CD4-positive, alpha-beta T cell (primary cell): Measurements from ENCODE around the gene GSTT4. TPM values are rescaled to one million over a fixed set of nuclear protein-coding genes. Genes with fewer than 3 reads are reported as not detected.

Source experiments
- ATAC-seq: fragments of 200-7000 bp; cut with Tn5 transposase; one replicate; pipeline ENCODE4 v1.10.0; 2022; ENCODE audit warnings: mild to moderate bottlenecking; ENCODE audit not compliant: poor library complexity
- CTCF ChIA-PET: fragments of 350-600 bp; sonication (Branson Sonifier 250); formaldehyde crosslinking; loops from one replicate; lab custom pipeline; 2021; ENCODE audit warnings: antibody characterized with exemption, inconsistent platforms; lab: Charles Lee
- POLR2A ChIA-PET: fragments of 350-600 bp; sonication (Branson Sonifier 250); formaldehyde crosslinking; loops from one replicate; lab custom pipeline; 2021; ENCODE audit warnings: antibody characterized with exemption, inconsistent platforms; lab: Charles Lee
- DNase-seq, 14 experiments: peaks; one replicate each; pipeline ENCODE4 v3.0.0-alpha.2; 2013 to 2020; ENCODE audit warnings: mixed read lengths in 2 of 14
- H3K27ac ChIP-seq, 2 donors: one replicate each; pipeline versions ENCODE4 v1.5.1 to v1.7.0; 2013; ENCODE audit warnings: low read length in 2 of 2, low read depth in 1 of 2, mild to moderate bottlenecking in 1 of 2
- H3K27me3 ChIP-seq, 2 experiments: 1 replicate in 1 of 2; 2 replicates in 1 of 2; pipeline versions ENCODE4 v1.6.1 to v1.7.0; 2013; ENCODE audit warnings: low read length in 2 of 2, control low read depth in 1 of 2, mild to moderate bottlenecking in 1 of 2, moderate library complexity in 1 of 2; ENCODE audit not compliant: insufficient read depth in 2 of 2, control insufficient read depth in 1 of 2
- H3K36me3 ChIP-seq: one replicate; pipeline ENCODE4 v1.6.1; 2013; ENCODE audit warnings: low read length, control low read depth; ENCODE audit not compliant: insufficient read depth
- H3K4me1 ChIP-seq: one replicate; pipeline ENCODE4 v1.6.1; 2013; ENCODE audit warnings: low read length, control low read depth; ENCODE audit not compliant: insufficient read depth
- H3K4me3 ChIP-seq: one replicate; pipeline ENCODE4 v1.5.1; 2013; ENCODE audit warnings: mild to moderate bottlenecking, low read length, moderate library complexity
- H3K9me3 ChIP-seq, 2 experiments: 1 replicate in 1 of 2; 2 replicates in 1 of 2; pipeline versions ENCODE4 v1.6.1 to v1.7.0; 2013; ENCODE audit warnings: low read length in 2 of 2, mild to moderate bottlenecking in 2 of 2, control low read depth in 1 of 2, moderate library complexity in 1 of 2; ENCODE audit not compliant: control insufficient read depth in 1 of 2, insufficient read depth in 1 of 2
- H3K27ac Mint-ChIP-seq: one replicate; pipeline ENCODE4 v1.8.0; 2020; ENCODE audit warnings: mixed read lengths
- H3K27me3 Mint-ChIP-seq: one replicate; pipeline ENCODE4 v1.8.0; 2021; ENCODE audit warnings: mixed read lengths
- H3K36me3 Mint-ChIP-seq: one replicate; pipeline ENCODE4 v1.8.0; 2021; ENCODE audit warnings: low read depth, mixed read lengths
- H3K4me1 Mint-ChIP-seq: one replicate; pipeline ENCODE4 v1.8.0; 2021; ENCODE audit warnings: low read depth, mixed read lengths
- H3K4me3 Mint-ChIP-seq: one replicate; pipeline ENCODE4 v1.8.0; 2020; ENCODE audit warnings: mild to moderate bottlenecking, mixed read lengths
- H3K9me3 Mint-ChIP-seq: one replicate; pipeline ENCODE4 v1.8.0; 2020; ENCODE audit warnings: mixed read lengths
- intact Hi-C, 2 experiments: fragments of 100-400 bp; cut with DNase I in 1 of 2; cut with micrococcal nuclease in 1 of 2; formaldehyde crosslinking; loops; one replicate each; pipeline versions ENCODE4 v1.15.1 to v1.9.0; 2023 to 2025; cut with DNase I, micrococcal nuclease
- polyA plus RNA-seq, 2 donors: library from polyadenylated mRNA; unstranded; fragments of 120-200 nt; gene quantifications; one replicate each; pipeline ENCODE4 v1.2.1, GENCODE V29; 2013
- total RNA-seq, 174 experiments: library from RNA in 2 of 174; stranded (reverse) in 2 of 174; gene quantifications; one replicate each; pipeline ENCODE4 v1.2.3 and lab custom pipeline; 2021 to 2026
- TF ChIP-seq, protein P1 (sequence below): fragments of 200-600 bp; IDR thresholded peaks from one replicate; pipeline ENCODE4 v1.8.0; 2022; ENCODE audit warnings: antibody characterized with exemption, mild to moderate bottlenecking

GSTT4 gene
- total RNA-seq (not detected), total RNA-seq (lab: John Stamatoyannopoulos, UW) (0 to 0.08 (median 0) reads per million in 172 experiments)
- polyA plus RNA-seq (2013, experiment 1 of 2), result not detected
- polyA plus RNA-seq (2013, experiment 2 of 2), result not detected

DNA sequence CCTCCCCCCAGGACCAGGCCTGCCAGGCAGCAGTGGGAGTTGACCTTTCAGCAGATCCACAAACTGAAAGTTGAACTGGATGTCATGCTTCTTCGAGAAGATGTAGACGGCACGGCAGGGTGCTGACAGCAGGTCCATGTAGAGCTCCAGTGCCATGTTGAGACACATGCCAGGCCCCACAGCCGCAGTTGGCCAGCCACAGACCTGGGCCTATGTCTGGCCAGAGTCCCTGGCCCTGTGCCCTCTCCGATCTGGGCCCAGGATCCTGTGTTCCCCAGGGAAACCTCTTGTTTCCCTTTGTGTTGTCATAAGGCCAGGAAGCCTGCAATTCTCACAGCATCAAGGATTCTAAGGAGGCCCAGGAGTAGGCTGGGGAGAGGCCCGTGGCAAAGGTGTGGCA lies at the start of gene GSTT4:
TSS of gene GSTT4 (minus strand) at position 253 of the 400 bp plus-strand sequence. CDS start at position 156, 97 bp downstream.
- TF ChIP-seq, protein P1, sequence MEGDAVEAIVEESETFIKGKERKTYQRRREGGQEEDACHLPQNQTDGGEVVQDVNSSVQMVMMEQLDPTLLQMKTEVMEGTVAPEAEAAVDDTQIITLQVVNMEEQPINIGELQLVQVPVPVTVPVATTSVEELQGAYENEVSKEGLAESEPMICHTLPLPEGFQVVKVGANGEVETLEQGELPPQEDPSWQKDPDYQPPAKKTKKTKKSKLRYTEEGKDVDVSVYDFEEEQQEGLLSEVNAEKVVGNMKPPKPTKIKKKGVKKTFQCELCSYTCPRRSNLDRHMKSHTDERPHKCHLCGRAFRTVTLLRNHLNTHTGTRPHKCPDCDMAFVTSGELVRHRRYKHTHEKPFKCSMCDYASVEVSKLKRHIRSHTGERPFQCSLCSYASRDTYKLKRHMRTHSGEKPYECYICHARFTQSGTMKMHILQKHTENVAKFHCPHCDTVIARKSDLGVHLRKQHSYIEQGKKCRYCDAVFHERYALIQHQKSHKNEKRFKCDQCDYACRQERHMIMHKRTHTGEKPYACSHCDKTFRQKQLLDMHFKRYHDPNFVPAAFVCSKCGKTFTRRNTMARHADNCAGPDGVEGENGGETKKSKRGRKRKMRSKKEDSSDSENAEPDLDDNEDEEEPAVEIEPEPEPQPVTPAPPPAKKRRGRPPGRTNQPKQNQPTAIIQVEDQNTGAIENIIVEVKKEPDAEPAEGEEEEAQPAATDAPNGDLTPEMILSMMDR, result no peak
- no peaks in the 10 kb centered on the region for H3K9me3 ChIP-seq
- no peak within 1 kb of the TSS for H3K27ac ChIP-seq
- intact Hi-C loops, result loop anchor here in 1 of 2 experiments (5.0 kb wide), 1 partner anchor 53 kb away; no protein-coding TSS in a partner anchor
- ATAC-seq (no peak), DNase-seq (no peak)
- no peaks in the 10 kb centered on the region for H3K27me3 ChIP-seq
- no peak within 1 kb of the TSS for H3K4me3 ChIP-seq
- Mint-ChIP-seq H3K27me3 (peaks cover 9% of the 10 kb centered on the region), H3K36me3 (no peaks in the 10 kb centered on the region), H3K4me3 (no peak within 1 kb of the TSS), H3K27ac (no peak within 1 kb of the TSS), H3K4me1 (peaks cover 2% of the 10 kb centered on the region), H3K9me3 (no peaks in the 10 kb centered on the region)
- no peaks in the 10 kb centered on the region for H3K4me1 ChIP-seq
- ChIA-PET CTCF (no interaction called here), POLR2A (no interaction called here)
- H3K36me3 ChIP-seq, result no peaks in the 10 kb centered on the region

DNA sequence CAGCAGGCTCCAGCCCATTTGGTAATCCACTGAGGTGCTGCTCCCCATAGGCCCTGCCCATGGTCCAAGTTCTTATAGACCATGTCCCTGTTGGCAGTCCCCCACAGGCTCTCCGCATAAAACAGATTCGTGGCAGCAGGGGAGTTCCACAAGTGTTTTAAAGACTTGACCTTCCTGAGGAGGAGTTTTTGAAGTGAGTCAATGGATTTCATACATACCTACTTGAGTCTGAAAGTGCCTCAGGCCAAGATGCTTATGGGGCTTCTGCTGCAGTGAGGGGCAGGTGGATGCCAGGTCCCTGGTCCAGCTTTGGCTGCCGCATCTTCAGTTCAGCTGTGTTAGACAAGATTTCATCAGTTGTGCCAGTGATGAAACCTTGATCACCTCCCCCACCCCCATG lies 49.1 kb upstream of the GSTT4 start:
- ATAC-seq (no peak), DNase-seq (no peak)
- ChIA-PET CTCF (no interaction called here), POLR2A (no interaction called here)
- Histone ChIP-seq H3K36me3 (peaks cover 87% of the 10 kb centered on the region), H3K4me1 (no peaks in the 10 kb centered on the region), H3K4me3 (no peak overlapping the region), H3K27me3 (no peaks in the 10 kb centered on the region), H3K9me3 (no peaks in the 10 kb centered on the region), H3K27ac (no peak overlapping the region)
- Mint-ChIP-seq H3K4me3 (no peak overlapping the region), H3K9me3 (no peaks in the 10 kb centered on the region), H3K27ac (no peak overlapping the region), H3K36me3 (peaks cover 88% of the 10 kb centered on the region), H3K4me1 (no peaks in the 10 kb centered on the region), H3K27me3 (no peaks in the 10 kb centered on the region)
- intact Hi-C loops, result no loop called here
- TF ChIP-seq, protein P1, result no peak

DNA sequence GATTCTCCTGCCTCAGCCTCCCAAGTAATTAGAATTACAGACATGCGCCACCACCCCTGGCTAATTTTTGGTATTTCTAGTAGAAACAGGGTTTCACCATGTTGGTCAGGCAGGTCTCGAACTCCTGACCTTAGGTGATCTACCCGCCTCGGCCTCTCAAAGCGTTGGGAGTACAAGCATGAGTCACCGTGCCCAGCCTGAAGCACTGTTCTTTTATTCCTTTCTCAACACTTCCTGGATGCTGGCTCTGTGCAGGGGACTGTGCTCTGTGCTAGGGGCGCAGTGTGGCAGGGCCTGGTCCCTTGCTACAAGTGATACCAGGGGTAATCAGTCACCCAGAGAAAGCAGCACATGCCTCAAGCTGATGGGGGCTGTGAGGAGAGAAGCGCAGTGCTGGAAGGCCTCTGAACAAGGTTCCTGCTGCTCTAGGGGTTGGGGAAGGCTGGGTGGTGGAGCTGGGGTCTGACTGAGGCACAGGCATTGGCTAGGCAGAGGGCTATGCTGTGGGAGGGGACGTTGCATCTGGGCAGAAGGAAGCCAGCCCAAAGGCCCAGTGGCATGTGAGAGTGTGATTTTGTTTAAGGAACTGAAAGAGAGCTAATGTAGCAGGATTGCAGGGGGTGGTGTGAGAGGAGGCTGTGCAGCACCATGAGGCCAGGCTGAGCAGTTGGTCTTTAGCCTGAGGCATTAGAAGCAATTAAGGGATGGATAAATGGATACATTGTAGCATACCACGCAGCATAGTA lies 48.4 kb upstream of the GSTT4 start:
- ATAC-seq, result no peak
- Mint-ChIP-seq H3K27me3 (no peaks in the 10 kb centered on the region), H3K36me3 (peaks cover 88% of the 10 kb centered on the region), H3K4me3 (no peak overlapping the region), H3K4me1 (no peaks in the 10 kb centered on the region), H3K27ac (no peak overlapping the region), H3K9me3 (no peaks in the 10 kb centered on the region)
- H3K27ac ChIP-seq, result no peak overlapping the region
- TF ChIP-seq, protein P1, result no peak
- DNase-seq, result no peak
- H3K4me3 ChIP-seq, result no peak overlapping the region
- ChIA-PET POLR2A (no interaction called here), CTCF (no interaction called here)
- no peaks in the 10 kb centered on the region for H3K9me3 ChIP-seq
- no peaks in the 10 kb centered on the region for H3K4me1 ChIP-seq
- H3K36me3 ChIP-seq, result peaks cover 87% of the 10 kb centered on the region
- H3K27me3 ChIP-seq, result no peaks in the 10 kb centered on the region
- intact Hi-C loops, result no loop called here
